ENCODE data around the gene L3MBTL4.

L3MBTL4 gene

GRCh38 chr18:6373187-6373586, 41.5 kb downstream of the L3MBTL4 start (continued):
- TF ChIP-seq, protein P1, sequence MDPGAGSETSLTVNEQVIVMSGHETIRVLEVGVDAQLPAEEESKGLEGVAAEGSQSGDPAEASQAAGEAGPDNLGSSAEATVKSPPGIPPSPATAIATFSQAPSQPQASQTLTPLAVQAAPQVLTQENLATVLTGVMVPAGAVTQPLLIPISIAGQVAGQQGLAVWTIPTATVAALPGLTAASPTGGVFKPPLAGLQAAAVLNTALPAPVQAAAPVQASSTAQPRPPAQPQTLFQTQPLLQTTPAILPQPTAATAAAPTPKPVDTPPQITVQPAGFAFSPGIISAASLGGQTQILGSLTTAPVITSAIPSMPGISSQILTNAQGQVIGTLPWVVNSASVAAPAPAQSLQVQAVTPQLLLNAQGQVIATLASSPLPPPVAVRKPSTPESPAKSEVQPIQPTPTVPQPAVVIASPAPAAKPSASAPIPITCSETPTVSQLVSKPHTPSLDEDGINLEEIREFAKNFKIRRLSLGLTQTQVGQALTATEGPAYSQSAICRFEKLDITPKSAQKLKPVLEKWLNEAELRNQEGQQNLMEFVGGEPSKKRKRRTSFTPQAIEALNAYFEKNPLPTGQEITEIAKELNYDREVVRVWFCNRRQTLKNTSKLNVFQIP (CRISPR knock-in tag; IDR thresholded peaks at IDR 0.05; ENCODE audit: borderline replicate concordance, low read depth), result no peak
- no peak for TF ChIP-seq ARNTL (CRISPR knock-in tag; IDR thresholded peaks at IDR 0.05; ENCODE audit: borderline replicate concordance, low read depth)
- no peak for TF ChIP-seq ISL1 (CRISPR knock-in tag; IDR thresholded peaks at IDR 0.05)
- TF ChIP-seq ZNF70 (CRISPR knock-in tag; IDR thresholded peaks at IDR 0.05), result no peak
- TF ChIP-seq BACH2 (CRISPR knock-in tag; IDR thresholded peaks at IDR 0.05; ENCODE audit: borderline replicate concordance), result no peak
- no peak for TF ChIP-seq CSDC2 (CRISPR knock-in tag; IDR thresholded peaks at IDR 0.05)
- TF ChIP-seq ZFP3 (CRISPR knock-in tag; IDR thresholded peaks at IDR 0.05), result no peak
- no peak for TF ChIP-seq CREB5 (CRISPR knock-in tag; IDR thresholded peaks at IDR 0.05; ENCODE audit: low read depth)
- no peak for TF ChIP-seq ZNF8 (CRISPR knock-in tag; IDR thresholded peaks at IDR 0.05)
- no peak for TF ChIP-seq OSR1 (CRISPR knock-in tag; IDR thresholded peaks at IDR 0.05)

DNA sequence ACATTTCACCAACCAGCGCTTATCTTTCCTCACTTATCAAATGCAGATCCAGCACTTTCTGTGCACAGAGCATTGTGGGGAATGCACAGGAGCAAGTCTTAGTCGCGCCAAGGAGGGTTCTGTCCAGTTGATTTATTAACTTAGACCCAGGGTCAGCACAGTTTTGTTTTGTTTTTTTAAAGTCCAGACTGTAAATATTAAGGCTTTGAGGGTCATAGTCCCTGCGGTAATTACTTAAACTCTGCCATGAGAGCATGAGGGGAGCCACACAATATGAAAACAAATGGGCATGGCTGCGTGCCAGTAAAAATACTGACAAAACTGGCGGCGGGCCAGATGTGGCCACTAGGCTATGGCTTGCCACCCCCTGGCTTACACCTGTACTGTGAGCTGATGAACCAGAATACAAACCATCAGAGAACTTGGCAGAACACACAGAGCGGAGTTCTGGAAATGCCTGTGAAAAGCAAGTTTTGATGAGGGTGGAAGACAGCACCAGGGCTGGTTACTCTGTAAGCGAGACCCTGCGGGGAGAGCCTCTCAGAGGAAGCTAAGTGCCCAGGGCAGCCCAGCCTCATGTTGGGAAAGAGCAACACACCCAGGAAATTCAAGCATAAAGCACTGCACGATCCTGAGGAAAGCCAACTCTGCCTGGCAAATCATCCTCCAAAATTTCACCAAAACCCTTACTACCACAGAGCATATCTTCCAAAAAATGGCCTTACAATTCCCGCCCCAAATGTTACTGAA, 43.6 kb downstream of the L3MBTL4 start:
- TF ChIP-seq ZNF565 (CRISPR knock-in tag; conservative IDR thresholded peaks at IDR 0.05; ENCODE audit: low read depth) (no peak), ZFP3 (CRISPR knock-in tag; IDR thresholded peaks at IDR 0.05) (no peak), TCF4 (CRISPR knock-in tag; IDR thresholded peaks at IDR 0.05; ENCODE audit: borderline replicate concordance) (no peak), ARNTL (CRISPR knock-in tag; IDR thresholded peaks at IDR 0.05; ENCODE audit: borderline replicate concordance, low read depth) (no peak), CREB5 (CRISPR knock-in tag; IDR thresholded peaks at IDR 0.05; ENCODE audit: low read depth) (no peak), ZNF8 (CRISPR knock-in tag; IDR thresholded peaks at IDR 0.05) (no peak), CSDC2 (CRISPR knock-in tag; IDR thresholded peaks at IDR 0.05) (no peak), ZFP30 (CRISPR knock-in tag; IDR thresholded peaks at IDR 0.05) (no peak), ESRRG (CRISPR knock-in tag; IDR thresholded peaks at IDR 0.05) (no peak), ZC3H10 (CRISPR knock-in tag; IDR thresholded peaks at IDR 0.05) (no peak)
- TF ChIP-seq, protein P2, sequence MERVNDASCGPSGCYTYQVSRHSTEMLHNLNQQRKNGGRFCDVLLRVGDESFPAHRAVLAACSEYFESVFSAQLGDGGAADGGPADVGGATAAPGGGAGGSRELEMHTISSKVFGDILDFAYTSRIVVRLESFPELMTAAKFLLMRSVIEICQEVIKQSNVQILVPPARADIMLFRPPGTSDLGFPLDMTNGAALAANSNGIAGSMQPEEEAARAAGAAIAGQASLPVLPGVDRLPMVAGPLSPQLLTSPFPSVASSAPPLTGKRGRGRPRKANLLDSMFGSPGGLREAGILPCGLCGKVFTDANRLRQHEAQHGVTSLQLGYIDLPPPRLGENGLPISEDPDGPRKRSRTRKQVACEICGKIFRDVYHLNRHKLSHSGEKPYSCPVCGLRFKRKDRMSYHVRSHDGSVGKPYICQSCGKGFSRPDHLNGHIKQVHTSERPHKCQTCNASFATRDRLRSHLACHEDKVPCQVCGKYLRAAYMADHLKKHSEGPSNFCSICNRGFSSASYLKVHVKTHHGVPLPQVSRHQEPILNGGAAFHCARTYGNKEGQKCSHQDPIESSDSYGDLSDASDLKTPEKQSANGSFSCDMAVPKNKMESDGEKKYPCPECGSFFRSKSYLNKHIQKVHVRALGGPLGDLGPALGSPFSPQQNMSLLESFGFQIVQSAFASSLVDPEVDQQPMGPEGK (CRISPR knock-in tag; IDR thresholded peaks at IDR 0.05; ENCODE audit: borderline replicate concordance), result no peak
- ATAC-seq, result no peak

DNA sequence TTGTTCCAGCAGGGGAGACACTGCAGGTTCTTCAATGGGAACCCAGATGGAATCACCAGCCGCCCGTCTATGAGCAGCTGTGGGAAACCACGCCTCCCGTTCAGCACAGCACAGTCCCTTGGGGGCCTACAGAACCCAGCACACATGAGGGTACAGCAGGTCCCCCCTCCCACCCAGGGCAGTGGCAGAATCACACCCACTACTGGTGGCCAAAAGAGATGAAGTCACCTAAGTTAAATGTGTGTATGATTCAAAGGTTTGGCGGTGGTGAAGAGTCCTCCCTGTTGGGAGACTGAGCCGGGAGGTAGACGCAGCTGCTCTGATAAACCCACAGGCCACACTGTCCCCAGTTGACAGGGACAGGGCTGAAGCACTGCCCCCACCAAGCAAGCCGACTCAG, 44.3 kb downstream of the L3MBTL4 start:
- ATAC-seq, result no peak; the same call in 2 of the 3 replicates
- no peak for TF ChIP-seq CSDC2 (CRISPR knock-in tag; IDR thresholded peaks at IDR 0.05)
- TF ChIP-seq ZNF8 (CRISPR knock-in tag; IDR thresholded peaks at IDR 0.05), result no peak
- TF ChIP-seq, protein P2 (CRISPR knock-in tag; IDR thresholded peaks at IDR 0.05; ENCODE audit: borderline replicate concordance), result no peak
- no peak for TF ChIP-seq ISL1 (CRISPR knock-in tag; IDR thresholded peaks at IDR 0.05)
- no peak for TF ChIP-seq TSHZ2 (CRISPR knock-in tag; IDR thresholded peaks at IDR 0.05)
- no peak for TF ChIP-seq BACH2 (CRISPR knock-in tag; IDR thresholded peaks at IDR 0.05; ENCODE audit: borderline replicate concordance)
- no peak for TF ChIP-seq TOX (CRISPR knock-in tag; IDR thresholded peaks at IDR 0.05; ENCODE audit: borderline replicate concordance)
- TF ChIP-seq SNAI2 (CRISPR knock-in tag; IDR thresholded peaks at IDR 0.05), result no peak
- TF ChIP-seq ZFP30 (CRISPR knock-in tag; IDR thresholded peaks at IDR 0.05), result no peak
- TF ChIP-seq ZFP3 (CRISPR knock-in tag; IDR thresholded peaks at IDR 0.05), result no peak
- TF ChIP-seq OSR1 (CRISPR knock-in tag; IDR thresholded peaks at IDR 0.05), result no peak
- no peak for TF ChIP-seq ZC3H10 (CRISPR knock-in tag; IDR thresholded peaks at IDR 0.05)
- no peak for TF ChIP-seq RARB (CRISPR knock-in tag; IDR thresholded peaks at IDR 0.05)
- TF ChIP-seq ESRRG (CRISPR knock-in tag; IDR thresholded peaks at IDR 0.05), result no peak
- TF ChIP-seq, protein P1 (CRISPR knock-in tag; IDR thresholded peaks at IDR 0.05; ENCODE audit: borderline replicate concordance, low read depth), result no peak
- TF ChIP-seq PPARA (CRISPR knock-in tag; IDR thresholded peaks at IDR 0.05; ENCODE audit: borderline replicate concordance), result no peak
